Hindlimb muscle (tissue), 1 donor: Measurements from ENCODE around the gene CAPN3. TPM values are rescaled to one million over a fixed set of nuclear protein-coding genes. Genes with fewer than 3 reads are reported as not detected.

Experiments
- DNase-seq: peaks from one replicate; pipeline ENCODE4 v3.0.0-alpha.2; 2013
- polyA plus RNA-seq: library from polyadenylated mRNA; unstranded; fragments of 120-200 nt; gene quantifications from one replicate; pipeline ENCODE4 v1.2.1, GENCODE V29; 2013; ENCODE audit not compliant: insufficient read length

Gene CAPN3
- polyA plus RNA-seq, 1 donor = 544 TPM

DNA sequence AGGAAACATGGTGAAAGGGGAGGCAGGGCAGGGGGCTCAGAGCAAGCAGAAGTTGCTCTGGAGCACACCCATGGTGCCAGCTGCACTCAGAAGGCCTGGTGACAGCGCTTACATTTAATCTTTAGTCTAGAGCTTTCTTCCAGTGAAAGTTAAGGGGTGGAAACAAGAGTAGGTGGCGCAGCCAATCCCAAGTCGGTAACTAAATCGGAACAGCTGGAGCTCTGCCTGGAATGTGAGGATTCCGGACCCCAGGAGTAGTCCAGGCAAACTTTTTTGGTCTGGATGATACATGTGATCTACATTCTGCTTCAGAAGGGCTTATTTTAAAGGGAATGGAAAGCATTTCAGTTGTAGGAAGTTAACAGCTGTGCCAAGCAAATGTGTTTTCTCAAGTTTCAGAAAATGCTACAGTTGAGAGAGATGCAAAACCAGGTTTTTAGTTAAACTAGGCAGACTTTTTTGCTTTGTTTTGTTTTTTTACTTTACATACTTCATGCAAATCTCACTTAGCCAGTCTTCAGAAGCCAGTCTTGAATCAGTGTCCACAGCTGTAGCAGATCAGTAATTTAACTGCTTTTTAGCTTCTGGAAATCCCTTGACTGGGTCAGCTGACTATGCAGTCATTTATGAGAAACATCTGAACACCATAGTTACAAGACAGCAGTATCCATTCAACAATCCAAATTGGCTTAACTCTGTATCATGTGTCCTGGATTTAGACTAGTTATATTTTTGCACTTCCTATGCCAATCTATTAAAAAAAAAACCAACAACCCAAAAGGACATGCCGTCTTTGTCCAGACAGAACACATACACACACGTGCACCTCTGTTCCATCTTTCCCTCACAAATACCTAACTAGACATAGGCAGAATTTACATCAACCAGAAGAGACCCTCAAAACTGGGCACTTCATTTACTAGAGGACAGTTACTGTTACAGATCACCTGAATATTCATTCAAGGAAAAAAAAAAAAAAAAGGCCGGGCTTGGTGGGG lies 98.4 kb downstream of the CAPN3 start:
- peak; percentile 94 for DNase-seq

DNA sequence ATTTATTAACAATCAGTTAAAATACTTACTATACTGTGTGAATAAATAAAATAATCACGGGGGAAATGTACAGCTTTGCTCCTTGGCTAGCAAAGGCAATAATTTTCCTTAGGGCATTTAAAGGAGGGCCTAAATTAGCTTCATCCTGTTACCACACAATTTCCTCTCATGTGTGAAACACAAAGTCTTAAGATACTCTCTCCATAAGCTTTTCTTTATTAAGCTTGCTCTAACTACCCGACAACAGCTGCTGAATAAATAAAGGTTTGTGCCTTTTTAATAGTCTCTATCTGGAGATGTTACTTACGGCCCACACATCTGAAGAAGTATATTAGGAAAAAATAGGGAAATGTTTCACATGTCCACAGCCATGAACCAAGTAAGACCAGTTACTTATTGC lies 102.0 kb downstream of the CAPN3 start:
- DNase-seq = no peak

Other genes with a start within 250 kb of the CAPN3 start
- 0.35 TPM for gene PLA2G4F, start 202.9 kb upstream of the CAPN3 start, polyA plus RNA-seq
- gene VPS39, start 151.2 kb upstream of the CAPN3 start, polyA plus RNA-seq = 46.0 TPM
- gene GANC, start 86.3 kb upstream of the CAPN3 start, polyA plus RNA-seq = 17.0 TPM
- gene TMEM87A, start 86.1 kb upstream of the CAPN3 start, polyA plus RNA-seq = 42.3 TPM
- gene ZNF106, start 131.6 kb downstream of the CAPN3 start, polyA plus RNA-seq = 308 TPM
- 55.9 TPM for gene SNAP23, start 136.1 kb downstream of the CAPN3 start, polyA plus RNA-seq
- gene LRRC57, start 189.3 kb downstream of the CAPN3 start, polyA plus RNA-seq = 17.3 TPM
- 14.4 TPM for gene HAUS2, start 189.3 kb downstream of the CAPN3 start, polyA plus RNA-seq
- gene STARD9, start 216.1 kb downstream of the CAPN3 start, polyA plus RNA-seq = 18.0 TPM